Stimulated activated CD8-positive, alpha-beta memory T cell treated with anti-CD3 and anti-CD28 coated beads, Interleukin-15, amount 100 ng/mL, for 48 hours (primary cell): ENCODE data around the gene TNRC6C.
"Not testable (repeated sequence)": the region's sequence is repeated elsewhere in the genome, so short reads cannot be mapped to it uniquely, and the experiment has no call there.

Experiments used
- DNase-seq, 2 donors: peaks; one replicate each; pipeline ENCODE4 v3.0.0-alpha.2; 2020; ENCODE audit warnings: low read depth in 2 of 2

The TNRC6C gene

DNA sequence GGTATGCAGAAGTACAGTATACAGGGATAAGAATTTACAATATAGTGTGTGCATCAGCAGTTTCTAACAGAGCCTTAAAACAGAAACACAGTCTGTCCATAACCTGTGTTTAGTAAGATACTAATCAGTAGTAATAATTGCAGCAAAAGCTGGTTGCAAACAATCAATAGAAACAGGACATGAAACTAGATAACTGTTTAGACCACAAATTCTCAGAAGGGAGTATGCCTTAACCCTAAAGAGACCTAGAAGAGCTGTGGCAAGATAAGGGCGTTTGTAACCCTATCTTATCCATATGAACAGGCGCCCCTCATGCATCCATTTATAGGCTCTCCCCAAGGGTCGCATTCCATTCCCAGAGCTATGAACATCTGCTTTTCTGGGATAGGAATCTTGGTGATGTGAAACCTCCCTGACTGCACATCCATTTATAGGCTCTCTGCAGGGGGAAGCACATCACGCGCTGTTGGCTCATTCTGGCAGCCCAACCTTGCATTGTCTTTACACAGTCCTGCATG, 123.9 kb downstream of the TNRC6C start:
- not testable (repeated sequence) for DNase-seq

DNA sequence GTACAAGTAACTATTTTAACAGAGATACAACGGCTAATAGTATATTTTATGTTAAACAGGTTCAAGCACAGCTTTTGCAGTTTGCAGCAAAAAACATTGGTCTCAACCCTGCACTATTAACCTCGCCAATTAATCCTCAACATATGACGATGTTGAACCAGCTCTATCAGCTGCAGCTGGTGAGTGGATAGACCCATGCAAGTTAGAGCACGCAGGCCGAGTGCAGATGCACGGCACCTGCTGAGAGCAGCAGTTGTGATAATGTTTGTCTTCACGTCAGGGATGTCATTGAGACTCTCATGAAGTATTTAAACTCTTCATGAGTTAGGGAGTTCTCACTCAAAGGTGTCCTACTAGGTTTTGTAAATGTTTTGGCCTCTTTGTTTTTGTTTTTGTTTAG, 124.5 kb downstream of the TNRC6C start:
- DNase-seq: no peak

DNA sequence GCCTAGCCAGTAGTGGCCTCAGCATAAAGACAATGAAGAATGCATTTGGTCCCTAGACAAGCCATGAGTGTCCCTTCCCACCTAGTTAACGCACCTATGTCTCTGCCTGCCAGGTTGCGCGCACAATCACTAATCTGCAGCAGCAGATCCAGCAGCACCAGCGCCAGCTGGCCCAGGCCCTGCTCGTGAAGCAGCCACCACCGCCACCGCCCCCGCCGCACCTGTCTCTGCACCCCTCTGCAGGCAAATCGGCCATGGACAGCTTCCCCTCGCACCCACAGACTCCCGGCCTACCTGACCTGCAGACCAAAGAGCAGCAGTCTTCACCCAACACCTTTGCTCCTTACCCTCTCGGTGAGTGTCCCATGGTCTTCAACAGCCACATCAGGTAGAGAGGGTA, 128.2 kb downstream of the TNRC6C start:
- DNase-seq: no peak

DNA sequence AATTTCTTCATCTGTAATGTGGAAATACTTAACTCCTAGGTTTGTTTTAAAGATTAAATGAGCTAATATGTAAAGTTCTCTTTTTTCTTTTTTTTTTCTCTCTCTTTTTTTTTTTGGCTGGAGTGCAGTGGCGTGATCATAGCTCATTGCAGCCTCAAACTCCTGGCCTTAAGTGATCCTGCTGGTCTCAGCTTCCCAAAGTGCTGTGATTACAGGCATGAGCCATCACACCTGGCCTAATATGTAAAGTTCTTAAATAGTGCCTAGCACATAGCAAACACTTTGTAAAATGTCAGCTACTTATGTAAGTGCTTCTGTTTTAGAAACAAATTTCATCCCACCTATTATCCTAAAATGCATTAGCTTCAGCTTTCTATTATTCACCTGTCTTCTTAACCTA, 130.0 kb downstream of the TNRC6C start:
- DNase-seq: no peak

DNA sequence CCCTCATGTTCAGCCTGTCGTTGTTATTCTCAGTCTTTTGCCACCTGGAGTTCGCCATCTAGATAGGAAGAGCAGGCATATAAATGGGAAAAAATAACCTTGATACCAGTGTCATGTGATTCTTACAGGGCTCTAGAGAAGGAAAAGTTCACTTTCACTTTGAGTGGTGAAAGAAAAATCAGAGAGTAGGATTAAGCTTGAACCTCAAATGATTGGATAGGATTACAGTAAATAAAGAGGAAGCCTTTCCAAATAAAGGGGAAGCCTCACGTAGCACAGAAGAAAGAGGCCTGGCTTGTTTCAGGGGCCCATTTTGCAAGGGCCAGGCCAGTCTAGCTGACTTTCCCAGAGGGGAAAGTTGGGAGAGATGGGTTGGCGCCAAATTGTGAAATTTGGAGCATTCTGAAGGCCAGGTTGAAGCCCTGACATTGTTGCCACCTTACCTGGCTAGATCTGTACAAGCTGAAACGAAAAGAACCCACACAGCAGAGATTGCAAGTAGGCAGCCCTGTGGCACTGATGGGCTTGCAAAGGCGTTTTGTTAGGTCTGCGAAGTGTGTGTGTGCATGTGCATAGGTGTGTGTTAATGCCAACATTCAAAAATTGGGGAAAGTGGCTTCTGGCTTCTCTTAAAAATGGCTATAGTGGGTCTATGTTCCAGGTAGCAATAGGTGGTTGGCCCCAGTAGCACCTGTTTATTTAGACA, 131.2 kb downstream of the TNRC6C start:
- DNase-seq: no peak

DNA sequence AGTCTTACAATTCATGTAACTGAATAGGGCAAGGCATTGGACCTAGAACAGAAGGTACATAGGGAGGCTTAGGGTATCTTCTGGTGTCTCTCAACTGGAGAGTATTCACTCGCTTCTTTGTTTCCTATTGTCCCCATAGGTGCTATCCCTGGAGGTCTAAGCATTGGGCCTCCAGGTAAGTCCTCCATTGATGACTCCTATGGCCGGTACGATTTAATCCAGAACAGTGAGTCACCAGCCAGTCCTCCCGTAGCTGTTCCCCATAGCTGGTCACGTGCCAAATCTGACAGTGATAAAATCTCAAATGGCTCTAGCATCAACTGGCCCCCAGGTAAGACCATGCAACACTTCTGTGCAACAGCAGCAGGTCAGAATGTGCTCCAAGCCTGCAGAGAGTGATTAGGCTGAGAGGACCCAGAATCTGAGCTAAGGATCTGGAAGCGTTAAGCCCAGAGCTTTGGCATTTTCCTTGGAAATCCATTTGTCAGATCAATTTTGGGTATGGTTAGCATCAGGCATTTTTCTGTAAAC, 134.4 kb downstream of the TNRC6C start:
- no peak for DNase-seq

DNA sequence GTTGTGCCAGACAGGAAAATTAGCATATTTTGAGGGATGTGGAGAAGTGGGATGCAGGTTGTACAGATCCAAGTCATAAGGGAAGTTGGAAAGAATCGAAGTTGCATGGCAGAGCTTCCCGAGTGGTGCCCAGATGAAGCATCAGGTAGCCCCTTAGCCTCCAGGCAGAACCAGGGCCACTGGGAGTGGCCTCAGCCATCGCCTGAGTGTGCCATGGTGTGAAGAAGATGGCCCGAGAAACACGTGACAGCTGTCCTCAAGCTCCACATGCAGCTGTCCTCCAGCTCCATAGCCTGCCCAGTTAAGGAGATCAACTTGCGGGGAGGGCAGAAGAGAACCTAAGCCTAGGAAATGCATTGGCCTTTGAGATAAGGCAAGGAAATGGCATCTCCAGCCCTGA, 136.5 kb downstream of the TNRC6C start:
- no peak for DNase-seq

DNA sequence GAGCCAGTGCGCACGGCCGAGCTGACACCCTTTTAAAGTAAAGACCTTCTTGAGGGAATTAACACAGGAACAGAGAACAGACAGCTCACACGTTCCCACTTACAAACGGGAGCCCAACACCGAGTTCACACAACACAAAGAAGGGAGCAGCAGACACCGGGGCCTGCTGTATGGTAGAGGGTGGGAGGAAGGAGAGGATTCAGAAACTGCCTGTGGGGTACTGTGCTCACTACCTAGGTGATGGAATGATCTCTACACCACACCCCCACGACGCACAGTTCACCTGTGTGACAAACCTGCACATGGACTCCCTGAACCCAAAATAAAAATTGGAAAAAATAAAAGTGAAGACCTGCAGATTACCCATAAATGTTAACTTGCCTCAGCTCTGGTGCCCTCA, 137.6 kb downstream of the TNRC6C start:
- DNase-seq: no peak

DNA sequence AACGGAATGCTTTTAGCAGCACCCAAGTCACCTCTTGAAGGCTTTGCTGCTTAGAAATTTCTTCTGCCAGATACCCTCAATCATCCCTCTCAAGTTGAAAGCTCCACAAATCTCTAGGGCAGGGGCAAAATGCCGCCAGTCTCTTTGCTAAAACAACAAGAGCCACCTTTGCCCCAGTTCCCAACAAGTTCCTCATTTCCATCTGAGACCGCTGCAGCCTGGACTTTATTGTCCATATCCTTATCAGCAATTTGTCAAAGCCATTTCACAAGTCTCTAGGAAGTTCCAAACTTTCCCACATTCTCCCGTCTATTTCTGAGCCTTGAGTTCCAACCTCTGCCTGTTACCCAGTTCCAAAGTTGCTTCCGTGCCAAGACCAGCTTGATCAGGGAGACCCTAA, 142.6 kb downstream of the TNRC6C start:
- DNase-seq: no peak

DNA sequence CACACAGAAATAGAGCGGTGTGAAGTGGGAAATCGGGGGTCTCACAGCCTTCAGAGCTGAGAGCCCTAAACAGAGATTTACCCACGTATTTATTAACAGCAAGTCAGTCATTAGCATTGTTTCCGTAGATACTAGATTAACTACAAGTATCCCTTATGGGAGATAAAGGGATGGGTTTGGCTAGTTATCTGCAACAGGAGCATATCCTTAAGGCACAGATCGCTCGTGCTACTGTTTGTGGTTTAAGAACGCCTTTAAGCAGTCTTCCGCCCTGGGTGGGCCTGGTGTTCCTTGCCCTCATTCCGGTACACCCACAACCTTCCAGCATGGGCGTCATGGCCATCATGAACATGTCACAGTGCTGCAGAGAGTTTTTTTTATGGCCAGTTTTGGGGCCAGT, 143.0 kb downstream of the TNRC6C start:
- DNase-seq: no peak

DNA sequence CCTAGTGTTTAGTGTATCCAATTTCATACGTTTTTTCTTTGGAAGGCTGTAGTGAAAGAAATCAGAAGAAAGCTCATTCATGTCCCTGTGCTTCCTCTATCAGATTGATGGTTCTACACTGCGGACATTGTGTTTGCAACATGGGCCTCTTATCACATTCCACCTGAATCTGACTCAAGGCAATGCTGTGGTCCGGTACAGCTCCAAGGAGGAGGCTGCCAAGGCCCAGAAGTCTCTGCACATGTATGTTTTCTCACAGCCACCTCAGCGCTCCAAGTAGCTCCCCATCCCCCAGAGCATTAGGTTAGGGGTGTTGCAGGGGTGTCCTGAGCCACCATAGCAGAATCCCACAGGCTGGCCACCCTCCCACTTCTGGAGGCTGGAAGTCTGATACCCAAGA, 144.8 kb downstream of the TNRC6C start:
- no peak for DNase-seq

DNA sequence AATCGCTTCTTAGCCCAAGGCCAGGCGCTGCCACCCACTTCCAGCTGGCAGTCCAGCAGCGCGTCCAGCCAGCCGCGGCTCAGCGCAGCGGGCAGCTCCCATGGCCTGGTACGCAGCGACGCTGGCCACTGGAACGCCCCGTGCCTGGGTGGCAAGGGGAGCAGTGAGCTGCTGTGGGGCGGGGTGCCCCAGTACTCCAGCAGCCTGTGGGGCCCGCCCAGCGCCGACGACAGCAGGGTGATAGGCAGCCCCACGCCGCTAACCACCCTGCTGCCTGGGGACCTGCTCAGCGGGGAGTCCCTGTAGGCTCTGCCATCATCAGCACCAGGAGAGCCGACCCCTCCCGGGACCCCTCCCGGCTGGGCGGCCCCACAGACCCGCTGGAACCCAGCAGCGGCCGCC, 146.0 kb downstream of the TNRC6C start:
- no peak for DNase-seq

DNA sequence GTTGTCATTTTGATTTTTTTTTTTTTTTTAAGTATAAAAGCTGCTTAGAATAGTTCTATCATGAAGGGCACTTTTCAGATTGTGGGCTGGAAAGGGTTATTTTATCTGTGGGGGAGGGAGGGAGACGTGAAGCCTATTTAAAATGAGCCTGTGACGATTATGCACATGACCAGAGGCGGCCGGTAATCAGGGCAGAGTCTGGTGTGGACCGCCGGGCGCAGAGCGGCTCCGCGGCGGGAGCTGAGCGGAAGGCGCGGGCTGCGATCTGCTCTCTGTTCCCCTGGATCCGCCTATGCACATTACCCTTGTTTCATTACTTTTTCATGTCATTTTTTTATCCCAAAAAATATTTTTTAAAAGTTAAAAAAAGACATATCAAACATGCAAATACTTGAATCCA, 146.6 kb downstream of the TNRC6C start:
- no peak for DNase-seq

DNA sequence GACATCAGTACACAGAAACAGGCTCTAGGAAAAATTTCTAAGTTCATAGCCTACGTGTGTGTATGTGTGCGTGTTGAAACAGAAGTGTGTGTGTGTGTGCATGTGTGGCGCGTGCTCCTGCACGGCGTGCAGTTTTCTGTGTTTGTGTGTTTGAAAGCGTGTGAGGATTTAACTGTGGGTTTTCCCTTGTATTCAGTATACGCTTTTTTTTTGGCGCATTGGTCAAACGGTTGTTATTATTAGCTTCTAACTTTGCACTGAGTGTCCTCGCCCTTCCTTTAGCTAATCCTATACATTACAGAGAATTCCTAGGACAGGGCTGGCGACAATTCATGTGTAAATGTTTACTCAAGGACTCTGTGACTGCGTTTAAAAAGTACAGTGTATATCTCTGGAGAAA, 147.0 kb downstream of the TNRC6C start:
- DNase-seq: no peak

DNA sequence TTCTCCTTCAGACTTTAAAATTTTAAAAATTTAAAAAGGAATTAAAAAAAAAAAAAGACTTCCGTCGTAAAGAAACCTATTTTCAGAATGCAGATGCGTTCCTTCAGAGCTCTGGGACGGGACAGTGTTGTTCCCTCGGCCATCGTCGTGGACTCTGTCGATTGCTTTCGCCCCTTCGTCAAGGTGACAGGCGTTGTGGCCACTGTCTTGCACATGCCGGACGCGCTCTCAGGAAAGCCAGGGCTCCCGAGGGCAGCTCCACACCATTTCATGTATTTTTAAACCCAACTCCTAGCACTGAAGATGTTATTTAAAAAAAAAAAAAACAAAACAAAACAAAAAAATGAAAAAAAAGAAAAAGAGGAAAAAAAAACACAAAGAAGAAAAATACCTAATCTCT, 147.7 kb downstream of the TNRC6C start:
- DNase-seq: no peak

DNA sequence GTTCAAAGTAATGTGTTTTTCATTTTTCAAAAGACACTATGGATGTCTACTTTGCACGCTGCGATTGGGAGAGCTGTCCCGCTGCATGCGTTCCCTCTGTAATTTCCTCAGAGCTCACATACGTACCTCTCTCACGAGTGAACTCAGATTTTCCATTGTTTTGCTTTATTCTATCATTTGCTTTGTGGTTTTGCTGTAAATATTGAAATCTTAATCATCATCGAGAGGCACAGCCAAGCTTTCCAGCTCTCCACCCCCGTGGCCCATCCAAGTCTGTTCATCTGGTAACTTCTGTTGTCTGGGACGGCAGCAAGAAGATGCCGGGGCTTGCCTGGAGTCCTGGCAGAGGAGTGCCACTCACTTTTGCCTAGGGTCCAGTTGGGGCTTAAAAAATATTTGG, 149.0 kb downstream of the TNRC6C start:
- DNase-seq: no peak

DNA sequence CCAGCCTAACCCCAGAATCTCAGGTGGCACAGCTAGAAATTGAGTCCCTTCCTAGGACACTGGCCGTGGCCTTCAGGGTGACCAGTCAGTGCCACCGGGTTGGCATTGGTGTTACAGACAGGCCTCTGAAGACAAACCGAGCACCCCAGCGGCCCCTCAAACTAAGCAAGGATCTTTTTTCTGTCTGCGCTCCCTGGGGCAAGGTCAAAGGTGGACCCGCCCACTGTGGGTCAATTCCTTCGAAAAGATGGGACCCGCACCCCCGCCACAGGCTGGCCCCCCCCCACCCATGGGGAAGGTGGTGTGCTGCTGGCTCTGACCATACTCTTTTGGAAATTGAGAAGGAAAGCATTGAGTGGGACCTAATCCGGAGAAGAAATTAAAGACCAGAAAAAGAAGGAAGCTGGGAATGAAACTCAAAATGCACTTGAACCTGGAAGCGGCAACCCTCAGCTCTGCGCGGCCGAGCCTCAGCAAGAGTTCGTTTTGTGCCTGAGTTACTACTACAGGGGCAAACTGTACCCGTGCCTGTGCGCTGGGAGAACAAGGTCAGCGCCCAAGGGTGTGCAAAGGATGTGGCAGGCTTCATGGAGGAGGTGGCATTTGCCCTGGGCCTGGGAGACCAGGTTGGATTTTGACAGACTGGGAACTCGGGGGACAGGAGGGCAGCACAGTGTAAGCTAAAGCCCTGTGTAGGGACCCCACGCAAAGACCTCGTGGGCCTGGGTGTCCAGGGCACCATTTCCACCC, 149.6 kb downstream of the TNRC6C start:
- no peak for DNase-seq

DNA sequence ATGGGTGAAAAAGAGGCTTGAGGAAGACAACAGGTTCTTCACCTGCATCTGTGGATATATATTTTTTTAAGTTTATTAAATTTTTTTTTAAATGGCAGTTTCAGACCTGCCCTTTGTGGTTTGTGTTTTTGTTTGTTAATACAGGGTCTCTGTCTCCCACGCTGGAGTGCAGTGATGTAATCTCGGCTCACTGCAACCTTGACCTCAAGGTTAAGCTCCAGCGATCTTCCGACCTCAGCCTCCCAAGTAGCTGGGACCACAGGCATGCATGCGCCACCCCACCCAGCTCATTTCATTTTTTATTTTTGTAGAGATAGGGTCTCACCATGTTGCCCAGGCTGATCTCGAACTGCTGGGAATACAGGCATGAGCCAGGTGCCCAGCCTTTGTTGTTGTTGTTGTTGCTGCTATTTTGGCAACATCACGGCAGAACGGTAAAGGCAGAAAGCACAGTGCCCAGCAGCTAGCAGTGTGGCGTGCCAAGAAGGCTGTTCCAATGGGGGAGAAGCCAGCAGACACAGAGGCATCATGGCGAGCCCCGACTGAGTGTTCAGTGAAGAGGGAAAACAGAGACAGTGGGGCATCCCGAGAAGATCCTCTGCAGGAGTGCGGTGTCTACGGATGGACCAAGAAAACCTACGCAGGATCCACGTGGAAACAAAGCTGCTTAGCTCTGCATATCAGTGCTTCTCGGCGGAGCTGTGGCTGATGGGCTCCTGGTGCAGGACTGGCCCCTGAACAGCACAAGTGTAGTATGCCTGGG, 150.4 kb downstream of the TNRC6C start:
- DNase-seq: no peak

DNA sequence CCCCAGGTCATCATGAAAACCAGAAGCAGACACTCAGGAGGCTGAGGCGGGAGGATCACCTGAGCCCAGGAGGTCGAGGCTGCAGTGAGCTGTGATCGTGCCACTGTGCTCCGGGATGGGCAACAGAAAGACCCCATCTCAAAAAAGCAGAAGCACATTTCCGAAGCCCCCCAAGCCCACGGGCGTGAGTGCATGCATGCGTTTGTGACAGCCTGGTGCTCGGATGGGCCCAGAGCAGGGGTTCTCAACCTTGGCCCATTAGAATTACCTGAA, 150.9 kb downstream of the TNRC6C start:
- no peak for DNase-seq

DNA sequence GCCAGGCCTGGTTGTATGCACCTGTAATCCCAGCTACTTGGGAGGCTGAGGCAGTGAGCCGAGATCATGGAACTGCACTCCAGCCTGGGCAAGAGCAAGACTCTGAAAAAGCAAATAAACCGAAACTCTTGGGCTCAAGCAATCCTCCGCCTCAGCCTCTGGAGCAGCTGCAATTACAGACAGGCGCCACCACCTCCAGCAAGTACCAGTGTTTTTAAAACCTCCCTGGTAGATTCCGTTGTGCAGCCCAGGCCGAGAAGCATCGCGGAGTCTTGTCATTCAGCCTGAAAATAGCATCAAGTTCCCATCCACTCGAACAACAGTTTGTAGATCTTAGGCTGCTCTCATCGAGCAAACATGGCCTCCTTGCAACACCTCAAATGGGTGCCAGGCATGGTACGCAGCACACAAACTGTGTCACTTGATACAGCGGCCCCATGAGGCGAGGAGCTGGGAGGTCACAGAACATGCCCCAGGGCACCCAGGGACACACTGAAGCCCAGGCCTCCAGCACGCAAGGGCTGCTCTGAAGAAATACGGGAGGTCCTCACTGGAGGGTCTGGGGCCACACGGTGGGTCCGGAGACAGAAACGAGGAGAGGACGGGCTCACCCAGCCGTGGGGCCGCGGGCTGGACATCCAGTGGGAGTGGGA, 152.0 kb downstream of the TNRC6C start:
- DNase-seq: no peak

DNA sequence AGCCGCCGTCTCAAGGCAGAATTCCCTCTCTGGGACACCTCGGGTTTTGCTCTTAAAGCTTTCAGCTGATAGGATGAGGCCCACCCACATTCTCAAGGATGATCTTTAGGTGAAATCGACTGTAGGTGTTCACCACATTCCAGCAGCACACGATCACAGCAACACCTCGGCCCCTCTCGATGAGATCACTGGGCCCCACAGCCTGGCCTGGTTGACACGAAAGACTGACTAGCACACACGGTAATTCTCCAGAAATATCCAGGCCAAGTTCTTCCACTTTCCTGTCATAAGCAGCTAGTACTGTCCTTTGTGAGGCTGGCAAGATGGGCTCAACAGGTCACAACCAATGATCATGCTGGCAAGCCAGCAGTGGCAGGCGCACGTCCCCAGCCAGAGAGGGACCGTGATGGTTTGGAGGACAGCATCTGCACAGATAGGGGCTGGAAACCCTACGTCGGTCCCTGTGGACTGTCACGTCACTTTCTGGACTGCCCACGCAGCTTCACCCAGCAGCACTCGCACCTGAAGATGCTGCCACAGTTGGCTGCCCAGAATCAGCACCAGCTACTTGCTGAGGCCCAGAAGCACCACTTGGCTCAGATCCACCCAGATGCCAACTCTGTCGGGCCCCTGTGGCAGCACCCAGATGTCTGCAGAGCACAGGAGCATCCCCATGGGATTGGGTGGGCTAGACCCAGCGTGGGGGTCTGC, 152.7 kb downstream of the TNRC6C start:
- no peak for DNase-seq
